Trophoblast cell (in vitro differentiated cells and primary cell): ENCODE measurements around the gene CALN1.

Source experiments
- DNase-seq, 2 donors: peaks; one replicate each; pipeline ENCODE4 v3.0.0-alpha.2; 2016
- H2AFZ ChIP-seq: 2 replicates; pipeline ENCODE4 v1.6.1; 2013; ENCODE audit warnings: low read length, moderate library complexity, mild to moderate bottlenecking; ENCODE audit not compliant: insufficient read depth, poor library complexity
- H2AK5ac ChIP-seq: 2 replicates; pipeline ENCODE4 v1.6.1; 2013; ENCODE audit warnings: mild to moderate bottlenecking, low read length
- H2BK120ac ChIP-seq: 2 replicates; pipeline ENCODE4 v1.6.1; 2013; ENCODE audit warnings: low read length, mild to moderate bottlenecking, moderate library complexity; ENCODE audit not compliant: insufficient read depth, poor library complexity
- H2BK12ac ChIP-seq: 2 replicates; pipeline ENCODE4 v1.6.1; 2013; ENCODE audit warnings: mild to moderate bottlenecking, low read length, moderate library complexity
- H2BK5ac ChIP-seq: 2 replicates; pipeline ENCODE4 v1.6.1; 2013; ENCODE audit warnings: low read length, low read depth, moderate library complexity, mild to moderate bottlenecking; ENCODE audit not compliant: poor library complexity
- H3K14ac ChIP-seq: 2 replicates; pipeline ENCODE4 v1.6.1; 2013; ENCODE audit warnings: mild to moderate bottlenecking, low read length
- H3K18ac ChIP-seq: 2 replicates; pipeline ENCODE4 v1.6.1; 2013; ENCODE audit warnings: mild to moderate bottlenecking, low read length
- H3K23ac ChIP-seq: 2 replicates; pipeline ENCODE4 v1.6.1; 2013; ENCODE audit warnings: low read length
- H3K27ac ChIP-seq: 2 replicates; pipeline ENCODE4 v1.5.1; 2013; ENCODE audit warnings: low read depth, mild to moderate bottlenecking, inconsistent platforms, low read length, moderate library complexity
- H3K27me3 ChIP-seq: 2 replicates; pipeline ENCODE4 v1.6.1; 2013; ENCODE audit warnings: inconsistent platforms, mild to moderate bottlenecking, low read length, moderate library complexity; ENCODE audit not compliant: insufficient read depth
- H3K36me3 ChIP-seq, 2 experiments: 1 replicate in 1 of 2; 2 replicates in 1 of 2; pipeline ENCODE4 v1.6.1; 2013; ENCODE audit warnings: low read length in 2 of 2, mild to moderate bottlenecking in 2 of 2, moderate library complexity in 1 of 2; ENCODE audit not compliant: insufficient read depth in 2 of 2, control insufficient read depth in 1 of 2
- H3K4ac ChIP-seq: 2 replicates; pipeline ENCODE4 v1.6.1; 2013; ENCODE audit warnings: low read depth, mild to moderate bottlenecking, low read length, moderate library complexity
- H3K4me1 ChIP-seq, 2 experiments: 1 replicate in 1 of 2; 2 replicates in 1 of 2; pipeline ENCODE4 v1.6.1; 2013; ENCODE audit warnings: low read length in 2 of 2, mild to moderate bottlenecking in 2 of 2, moderate library complexity in 1 of 2; ENCODE audit not compliant: insufficient read depth in 2 of 2, control insufficient read depth in 1 of 2
- H3K4me2 ChIP-seq: 2 replicates; pipeline ENCODE4 v1.6.1; 2013; ENCODE audit warnings: inconsistent platforms, mild to moderate bottlenecking, low read length, moderate library complexity
- H3K4me3 ChIP-seq: 2 replicates; pipeline ENCODE4 v1.5.1; 2013; ENCODE audit warnings: mild to moderate bottlenecking, low read depth, low read length, inconsistent platforms
- H3K79me1 ChIP-seq: one replicate; pipeline ENCODE4 v1.6.1; 2013; ENCODE audit warnings: low read length
- H3K79me2 ChIP-seq: 2 replicates; pipeline ENCODE4 v1.6.1; 2013; ENCODE audit warnings: low read length, mild to moderate bottlenecking; ENCODE audit not compliant: control insufficient read depth, insufficient read depth, poor library complexity
- H3K9ac ChIP-seq: 2 replicates; pipeline ENCODE4 v1.6.1; 2013; ENCODE audit warnings: mild to moderate bottlenecking, low read length
- H3K9me3 ChIP-seq: 2 replicates; pipeline ENCODE4 v1.6.1; 2013; ENCODE audit warnings: low read depth, mild to moderate bottlenecking, control low read depth, inconsistent platforms, low read length; ENCODE audit not compliant: insufficient read depth
- H4K12ac ChIP-seq: 2 replicates; pipeline ENCODE4 v1.6.1; 2013; ENCODE audit warnings: low read depth, mild to moderate bottlenecking, low read length, moderate library complexity
- H4K8ac ChIP-seq: 2 replicates; pipeline ENCODE4 v1.6.1; 2013; ENCODE audit warnings: low read depth, mild to moderate bottlenecking, low read length, moderate library complexity
- H4K91ac ChIP-seq: one replicate; pipeline ENCODE4 v1.6.1; 2013; ENCODE audit warnings: low read depth, mild to moderate bottlenecking, low read length, moderate library complexity
- WGBS: extraction: QIAGEN DNeasy Blood & Tissue Kit; methylation state at CpG from one replicate; pipeline ENCODE4 v1.1.7; 2013; ENCODE audit warnings: missing lambda C conversion rate; ENCODE audit not compliant: insufficient read length, insufficient coverage; ENCODE audit errors: extremely low coverage; 5-methylcytosine and 5-hydroxymethylcytosine counted together

CALN1 gene

DNA sequence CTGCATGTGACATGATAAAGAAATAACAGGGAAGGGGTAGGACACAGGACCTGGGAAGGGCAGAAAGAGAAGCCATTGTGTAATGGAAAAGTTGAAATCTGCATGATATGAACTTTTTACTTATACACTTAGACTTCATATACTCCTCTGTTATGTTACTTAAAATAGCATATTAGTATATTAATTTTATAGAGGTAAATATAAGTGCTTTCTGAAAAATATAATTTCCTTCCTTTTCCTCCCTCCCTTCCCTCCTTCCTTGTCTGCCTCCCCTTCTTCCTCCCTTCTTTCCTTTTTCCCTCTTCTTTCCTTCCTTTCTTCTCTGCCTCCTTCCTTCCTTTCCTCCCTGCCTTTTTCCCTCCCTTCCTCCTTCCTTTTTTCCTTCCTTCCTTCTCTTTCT, 363.7 kb downstream of the CALN1 start:
- H4K91ac ChIP-seq, result no peak overlapping the region
- H4K8ac ChIP-seq, result no peak overlapping the region
- H4K12ac ChIP-seq, result no peak overlapping the region
- H3K79me2 ChIP-seq, result no peaks in the 10 kb centered on the region
- no peak overlapping the region for H3K9ac ChIP-seq
- H3K4me1 ChIP-seq, result no peaks in the 10 kb centered on the region
- no peak overlapping the region for H2BK12ac ChIP-seq
- H2AK5ac ChIP-seq, result no peak overlapping the region
- H3K27me3 ChIP-seq, result no peaks in the 10 kb centered on the region
- H2AFZ ChIP-seq, result no peak overlapping the region
- no peaks in the 10 kb centered on the region for H3K79me1 ChIP-seq
- H2BK120ac ChIP-seq, result no peak overlapping the region
- H3K27ac ChIP-seq, result no peak overlapping the region
- H3K4me2 ChIP-seq, result no peak overlapping the region
- no peak overlapping the region for H3K4me3 ChIP-seq
- H3K14ac ChIP-seq, result no peak overlapping the region
- no peak for DNase-seq
- no peak overlapping the region for H3K4ac ChIP-seq
- peaks cover 2% of the 10 kb centered on the region for H3K9me3 ChIP-seq
- H3K18ac ChIP-seq, result no peak overlapping the region
- H3K23ac ChIP-seq, result no peak overlapping the region
- H2BK5ac ChIP-seq, result no peak overlapping the region
- H3K36me3 ChIP-seq, result no peaks in the 10 kb centered on the region

DNA sequence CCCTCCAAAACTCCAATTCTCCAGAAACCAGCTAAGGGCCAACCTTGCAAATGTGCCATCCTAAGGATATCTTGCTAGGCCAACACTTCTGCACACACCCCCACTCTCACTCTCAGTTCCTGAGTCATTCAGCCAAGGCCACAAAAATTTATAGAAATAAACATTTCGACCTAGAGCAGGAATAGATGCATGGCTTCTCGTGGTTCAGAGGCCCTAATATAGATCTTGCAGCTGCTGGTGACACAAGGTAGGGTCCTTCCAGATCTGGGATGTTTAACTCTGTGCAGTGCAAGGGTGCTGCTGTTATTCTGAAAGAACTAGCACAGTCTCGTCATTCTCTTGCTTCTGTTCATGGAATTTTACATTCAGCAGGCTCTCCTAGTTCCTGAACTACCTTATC, 369.3 kb downstream of the CALN1 start:
- Histone ChIP-seq H2BK5ac (no peak overlapping the region), H3K79me1 (no peaks in the 10 kb centered on the region), H3K4me1 (no peaks in the 10 kb centered on the region), H4K12ac (no peak overlapping the region), H2BK120ac (no peak overlapping the region), H3K9me3 (no peaks in the 10 kb centered on the region), H2BK12ac (no peak overlapping the region), H4K91ac (no peak overlapping the region), H3K23ac (no peak overlapping the region), H3K9ac (no peak overlapping the region), H3K27ac (no peak overlapping the region), H3K79me2 (no peaks in the 10 kb centered on the region), H2AFZ (no peak overlapping the region), H3K4me2 (no peak overlapping the region), H3K14ac (no peak overlapping the region), H3K4me3 (no peak overlapping the region), H4K8ac (no peak overlapping the region), H3K18ac (no peak overlapping the region), H3K36me3 (no peaks in the 10 kb centered on the region), H2AK5ac (no peak overlapping the region), H3K4ac (no peak overlapping the region), H3K27me3 (no peaks in the 10 kb centered on the region)
- DNase-seq, result no peak
- no CpG with 5 or more reads among the region's 3 CpGs for WGBS

DNA sequence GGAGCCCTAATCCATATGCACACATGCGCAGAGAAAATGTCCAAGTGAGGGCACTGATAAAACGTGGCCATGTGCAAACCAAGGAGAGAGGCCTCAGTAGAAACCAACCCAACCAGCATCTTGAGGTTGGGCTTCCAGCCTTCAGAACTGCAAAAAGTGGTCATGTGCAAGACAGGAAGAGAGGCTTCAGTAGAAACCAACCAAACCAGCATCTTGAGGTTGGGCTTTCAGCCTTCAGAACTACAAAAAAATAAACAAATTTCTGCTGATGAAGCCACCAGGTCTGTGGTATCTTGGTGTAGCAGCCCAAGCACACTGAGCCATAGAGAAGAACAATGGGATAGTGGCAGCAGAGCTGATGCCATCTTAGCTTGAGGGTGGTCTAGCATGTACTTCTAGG, 371.5 kb downstream of the CALN1 start:
- no peak overlapping the region for H4K8ac ChIP-seq
- no peaks in the 10 kb centered on the region for H3K27me3 ChIP-seq
- H3K4me2 ChIP-seq, result no peak overlapping the region
- no peak overlapping the region for H3K18ac ChIP-seq
- H3K4ac ChIP-seq, result no peak overlapping the region
- no peak overlapping the region for H2BK5ac ChIP-seq
- H4K12ac ChIP-seq, result no peak overlapping the region
- no peak overlapping the region for H3K14ac ChIP-seq
- H3K36me3 ChIP-seq, result no peaks in the 10 kb centered on the region
- no peaks in the 10 kb centered on the region for H3K4me1 ChIP-seq
- no peaks in the 10 kb centered on the region for H3K79me2 ChIP-seq
- no peak overlapping the region for H3K23ac ChIP-seq
- H2BK12ac ChIP-seq, result no peak overlapping the region
- H3K79me1 ChIP-seq, result no peaks in the 10 kb centered on the region
- no peak overlapping the region for H2BK120ac ChIP-seq
- no peak overlapping the region for H3K27ac ChIP-seq
- no peak for DNase-seq
- no peak overlapping the region for H4K91ac ChIP-seq
- H3K9ac ChIP-seq, result no peak overlapping the region
- no peak overlapping the region for H2AFZ ChIP-seq
- no CpG with 5 or more reads among the region's 2 CpGs for WGBS
- no peak overlapping the region for H3K4me3 ChIP-seq
- no peak overlapping the region for H2AK5ac ChIP-seq
- H3K9me3 ChIP-seq, result no peaks in the 10 kb centered on the region

DNA sequence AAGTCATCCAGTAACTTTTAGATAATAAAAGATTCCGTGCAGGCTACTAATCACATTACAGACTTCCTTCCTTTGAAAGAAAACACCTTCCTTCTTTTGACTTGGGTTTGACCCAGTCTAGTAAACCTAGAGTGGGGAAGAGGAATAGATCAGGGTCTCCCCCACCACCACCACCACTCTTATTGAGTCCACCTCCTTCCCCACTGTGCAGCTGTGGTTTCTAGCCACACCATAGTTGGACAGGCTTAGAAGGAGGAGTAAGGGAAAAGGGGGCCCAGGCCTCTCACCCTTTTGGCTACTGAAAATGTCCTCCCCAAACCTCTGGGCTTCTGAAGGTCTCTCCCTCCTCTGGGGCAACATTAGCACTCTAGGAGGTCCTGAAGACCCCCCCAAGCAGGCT, 372.7 kb downstream of the CALN1 start:
- H3K9ac ChIP-seq, result no peak overlapping the region
- H2AK5ac ChIP-seq, result no peak overlapping the region
- no peak overlapping the region for H3K27ac ChIP-seq
- H2BK5ac ChIP-seq, result no peak overlapping the region
- H3K4me3 ChIP-seq, result no peak overlapping the region
- no peaks in the 10 kb centered on the region for H3K79me2 ChIP-seq
- H3K4me2 ChIP-seq, result no peak overlapping the region
- no peaks in the 10 kb centered on the region for H3K4me1 ChIP-seq
- no peaks in the 10 kb centered on the region for H3K9me3 ChIP-seq
- WGBS, result no CpG with 5 or more reads among the region's 1 CpG
- H3K23ac ChIP-seq, result no peak overlapping the region
- H3K4ac ChIP-seq, result no peak overlapping the region
- H2BK120ac ChIP-seq, result no peak overlapping the region
- no peak overlapping the region for H3K18ac ChIP-seq
- H3K27me3 ChIP-seq, result no peaks in the 10 kb centered on the region
- no peak overlapping the region for H2AFZ ChIP-seq
- H2BK12ac ChIP-seq, result no peak overlapping the region
- H3K36me3 ChIP-seq, result no peaks in the 10 kb centered on the region
- no peak overlapping the region for H4K8ac ChIP-seq
- H4K12ac ChIP-seq, result no peak overlapping the region
- no peak overlapping the region for H3K14ac ChIP-seq
- no peak for DNase-seq
- no peak overlapping the region for H4K91ac ChIP-seq
- no peaks in the 10 kb centered on the region for H3K79me1 ChIP-seq
